Stimulated activated CD4-positive, alpha-beta T cell treated with anti-CD3 and anti-CD28 coated beads, Interleukin-1b, Interleukin-23, amount 100 ng/mL, for 1 hour (primary cell): ENCODE measurements around the gene PPP1R16B.
A peak's percentile ranks its signal among the peaks of the same experiment; 100 is the strongest.
"Not testable (repeated sequence)": the region's sequence is repeated elsewhere in the genome, so short reads cannot be mapped to it uniquely, and the experiment has no call there.

Experiments
- DNase-seq, 2 donors: peaks; one replicate each; pipeline ENCODE4 v3.0.0-alpha.2; 2020; ENCODE audit warnings: low read depth in 2 of 2

Gene PPP1R16B

DNA sequence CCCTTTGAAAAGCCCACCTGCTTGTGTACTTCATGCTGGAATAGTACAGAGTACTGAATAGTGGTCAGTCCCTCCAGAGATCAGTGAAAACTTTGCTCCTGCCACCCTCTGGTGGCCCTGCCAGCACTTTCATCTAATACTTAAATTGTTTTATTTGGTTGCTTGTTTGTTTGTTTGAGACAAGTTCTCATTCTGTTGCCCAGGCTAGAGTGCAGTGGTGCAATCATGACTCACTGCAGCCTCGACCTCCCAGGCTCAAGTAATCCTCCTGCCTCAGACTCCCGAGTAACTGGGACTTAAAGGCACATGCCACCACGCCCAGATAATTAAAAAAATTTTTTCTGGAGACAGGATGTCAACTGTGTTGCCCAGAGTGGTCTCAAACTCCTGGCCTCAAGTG, 129.8 kb downstream of the PPP1R16B start:
- DNase-seq, result no peak

DNA sequence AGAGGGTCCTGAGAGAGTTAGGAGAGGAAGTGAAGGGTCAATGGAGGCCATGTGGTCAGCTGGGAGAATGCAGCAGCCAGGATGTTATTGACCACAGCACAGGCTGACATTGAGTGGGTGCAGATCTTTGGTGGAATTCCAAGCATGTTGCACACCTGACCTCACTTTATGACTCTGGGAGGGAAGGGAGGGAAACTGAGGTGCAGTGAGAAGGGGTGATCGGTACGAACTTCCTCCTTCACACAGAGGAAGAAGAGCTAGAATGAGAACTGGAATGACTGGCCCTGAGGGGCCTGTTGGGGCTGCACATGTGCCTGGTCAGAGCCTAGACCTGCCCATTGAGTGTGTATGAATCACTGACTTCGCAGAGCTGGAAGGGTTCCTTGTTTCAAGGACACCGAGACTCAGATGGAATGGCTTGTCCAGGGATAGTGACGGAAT, 130.5 kb downstream of the PPP1R16B start:
- DNase-seq, result no peak

DNA sequence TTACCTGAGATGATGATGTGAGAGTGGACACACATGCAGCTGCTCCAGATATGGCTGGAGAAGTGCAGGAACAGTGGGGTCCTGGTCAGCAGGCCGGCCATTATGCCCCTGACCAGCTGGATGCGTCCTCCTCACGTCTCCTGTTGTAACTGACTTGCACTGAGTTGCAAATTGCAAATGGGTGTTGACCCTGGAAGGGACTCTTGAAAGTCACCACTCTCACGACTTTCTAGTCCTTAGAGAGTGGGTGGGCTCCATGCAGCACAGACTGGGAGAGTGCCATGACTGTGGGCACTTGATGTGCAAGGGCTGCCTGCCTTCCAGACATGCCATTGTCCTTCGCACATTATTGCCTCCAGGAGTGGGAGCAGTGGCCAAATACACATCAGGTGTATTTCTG, 131.5 kb downstream of the PPP1R16B start:
- no peak for DNase-seq

DNA sequence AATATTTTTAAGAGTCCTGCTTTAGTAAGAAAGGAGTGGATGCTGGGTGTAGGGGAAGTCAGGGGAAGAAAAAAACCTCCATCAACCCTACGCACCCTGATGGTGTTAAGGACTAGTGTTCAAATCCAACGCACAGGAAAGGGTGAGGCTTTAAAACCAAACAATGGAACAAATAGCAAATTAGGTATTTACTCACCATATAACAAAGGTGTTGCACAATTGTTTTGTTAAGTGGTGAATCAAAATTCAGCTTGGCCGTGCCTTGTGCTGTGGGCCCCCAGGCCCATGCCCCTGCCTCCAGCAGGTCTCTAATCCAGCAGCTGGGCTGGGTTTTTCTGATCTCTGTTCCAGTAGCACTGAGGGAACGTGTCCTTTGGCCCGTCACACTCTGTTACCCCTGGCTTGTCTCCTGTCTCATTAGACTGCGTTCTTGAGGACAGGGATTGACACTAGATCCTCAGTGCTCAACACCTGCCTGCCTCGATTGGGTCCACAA, 132.5 kb downstream of the PPP1R16B start:
- no peak for DNase-seq

DNA sequence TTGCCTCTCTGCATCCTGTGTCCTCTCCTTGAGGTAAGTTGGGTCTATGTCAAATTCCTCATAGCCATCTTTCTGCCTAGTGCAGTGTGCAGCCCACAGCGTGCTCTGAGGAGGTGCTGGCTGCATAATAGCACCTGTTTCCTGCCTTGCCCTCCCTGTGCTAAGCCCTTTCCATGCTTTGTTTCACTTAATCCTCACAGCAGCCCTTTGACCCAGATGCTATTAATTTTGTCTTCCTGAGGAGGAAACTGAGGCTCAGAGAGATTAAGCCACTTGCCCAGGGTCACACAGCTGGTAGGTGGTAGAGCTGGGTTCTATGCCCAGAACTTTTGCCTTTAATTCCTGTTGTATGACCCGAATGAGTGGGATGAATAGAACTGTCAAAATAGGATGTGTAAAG, 134.2 kb downstream of the PPP1R16B start:
- no peak for DNase-seq

DNA sequence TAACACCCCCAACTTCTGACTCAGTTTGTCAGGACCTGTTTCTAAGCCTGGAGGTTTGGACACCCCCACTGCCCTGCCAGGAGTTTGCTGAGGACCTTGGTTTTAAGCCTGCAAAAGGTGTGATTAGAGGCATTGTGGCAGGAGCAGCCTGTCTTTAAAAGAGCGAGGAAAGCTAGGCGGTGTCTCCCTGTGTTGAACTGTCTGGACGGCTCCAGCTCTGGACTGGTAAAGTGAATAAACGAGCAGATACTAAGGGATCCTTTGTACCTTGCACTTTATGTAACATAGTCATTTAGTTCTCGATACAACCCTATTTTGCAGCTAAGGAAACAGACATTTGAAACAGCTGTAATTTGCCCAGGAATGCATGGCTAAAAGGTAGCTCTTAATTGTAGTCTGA, 135.1 kb downstream of the PPP1R16B start:
- DNase-seq, result no peak

DNA sequence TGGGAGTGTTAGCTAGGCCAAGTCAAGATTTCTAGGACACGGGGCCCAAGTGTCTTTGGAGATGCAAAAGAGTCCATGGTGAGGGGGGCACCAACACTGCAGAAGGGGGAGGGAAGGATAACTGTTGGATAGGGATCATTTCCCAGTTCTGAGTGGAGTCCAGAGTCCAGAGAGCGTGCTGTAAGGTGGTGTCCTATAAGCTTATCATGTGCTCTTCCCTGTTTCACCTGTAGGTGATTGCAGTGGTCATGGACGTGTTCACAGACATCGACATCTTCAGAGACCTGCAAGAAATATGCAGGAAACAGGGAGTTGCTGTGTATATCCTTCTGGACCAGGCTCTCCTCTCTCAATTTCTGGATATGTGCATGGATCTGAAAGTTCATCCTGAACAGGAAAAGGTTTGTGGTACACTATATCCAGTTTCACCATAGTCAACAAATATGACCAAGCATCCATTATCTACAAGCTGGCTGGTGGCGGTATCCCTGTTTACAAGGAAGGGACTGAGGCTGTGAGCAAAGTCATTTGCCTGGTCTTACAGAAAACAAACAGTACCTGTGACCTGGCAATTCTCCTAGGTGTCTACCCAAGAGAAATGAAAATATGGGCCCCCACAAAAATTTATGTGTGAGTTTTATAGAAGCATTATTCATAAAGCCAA, 136.4 kb downstream of the PPP1R16B start:
- DNase-seq, result no peak

DNA sequence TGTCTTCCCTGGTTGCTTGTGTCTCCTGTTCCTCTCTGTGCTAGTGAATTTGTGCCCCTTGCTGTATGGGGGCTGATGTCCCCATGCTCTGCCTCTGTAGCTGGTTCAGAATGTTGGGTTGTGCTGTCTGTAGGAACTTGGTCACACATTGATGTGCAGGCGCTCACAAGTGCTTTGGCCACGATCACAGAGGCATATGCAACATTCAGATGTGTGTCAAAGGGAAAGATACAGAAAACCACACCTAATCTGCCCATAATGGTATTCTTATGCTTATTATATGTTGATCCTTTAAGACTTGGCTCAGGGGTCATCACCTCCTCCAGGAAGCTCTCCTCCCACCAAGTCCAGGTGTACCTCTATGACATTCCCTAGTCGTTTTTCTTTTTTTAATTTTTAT, 139.5 kb downstream of the PPP1R16B start:
- DNase-seq, result no peak

DNA sequence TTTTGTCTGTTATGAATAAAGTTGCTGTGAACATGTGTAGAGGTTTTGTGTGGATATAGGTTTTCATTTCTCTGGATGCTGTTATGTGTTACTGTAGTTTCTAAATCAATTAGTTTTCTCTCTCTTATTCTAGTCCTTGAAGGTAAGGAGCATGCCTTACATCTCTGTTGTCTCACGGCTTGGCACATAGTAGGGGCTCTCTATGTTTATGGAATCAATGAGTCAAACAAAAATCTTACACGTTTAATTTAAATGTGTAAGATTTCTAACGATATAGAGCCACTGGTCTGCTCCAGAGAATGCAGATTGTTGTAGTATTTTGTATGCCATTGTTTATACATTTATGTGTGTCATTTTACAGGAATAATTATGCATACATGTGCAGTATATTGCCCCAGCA, 141.3 kb downstream of the PPP1R16B start:
- DNase-seq, result no peak

DNA sequence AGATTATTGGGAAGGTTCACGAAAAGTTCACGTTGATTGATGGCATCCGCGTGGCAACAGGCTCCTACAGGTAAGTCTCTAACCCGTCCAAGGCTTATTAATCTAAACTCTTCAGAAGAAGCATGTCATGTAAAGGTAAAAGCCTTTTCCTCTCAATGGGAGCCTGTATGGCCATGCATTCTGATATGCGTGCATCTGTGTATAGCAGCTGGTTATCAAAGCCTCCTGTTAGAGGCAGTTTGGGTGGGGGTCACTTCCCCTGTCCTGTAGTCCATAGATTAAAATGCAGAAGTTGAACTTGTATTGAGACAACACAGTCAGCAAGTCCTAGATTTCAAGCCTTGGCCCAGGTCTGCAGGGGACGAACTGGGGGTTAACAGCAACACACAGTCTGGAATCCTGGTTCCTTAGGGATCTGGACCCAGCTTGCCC, 142.4 kb downstream of the PPP1R16B start:
- no peak for DNase-seq

DNA sequence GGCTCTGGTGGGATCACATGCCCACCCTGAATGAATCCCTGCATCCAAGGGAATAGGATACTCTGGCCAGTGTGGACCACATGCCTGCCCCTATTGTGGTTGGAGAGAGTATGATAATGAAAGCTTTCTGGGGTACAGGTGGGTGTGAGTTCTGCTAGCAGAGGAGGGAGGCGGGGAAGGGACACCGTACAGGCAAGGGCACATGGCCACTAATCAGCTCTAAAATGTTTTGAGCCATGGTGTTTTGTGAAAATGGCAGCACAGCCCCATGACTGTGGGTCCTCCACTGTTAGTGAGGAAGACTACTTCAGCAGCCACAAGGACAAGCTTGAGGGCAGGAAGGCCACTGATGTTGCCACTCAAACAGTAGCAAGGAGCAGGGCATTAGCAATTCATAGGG, 144.8 kb downstream of the PPP1R16B start:
- no peak for DNase-seq

DNA sequence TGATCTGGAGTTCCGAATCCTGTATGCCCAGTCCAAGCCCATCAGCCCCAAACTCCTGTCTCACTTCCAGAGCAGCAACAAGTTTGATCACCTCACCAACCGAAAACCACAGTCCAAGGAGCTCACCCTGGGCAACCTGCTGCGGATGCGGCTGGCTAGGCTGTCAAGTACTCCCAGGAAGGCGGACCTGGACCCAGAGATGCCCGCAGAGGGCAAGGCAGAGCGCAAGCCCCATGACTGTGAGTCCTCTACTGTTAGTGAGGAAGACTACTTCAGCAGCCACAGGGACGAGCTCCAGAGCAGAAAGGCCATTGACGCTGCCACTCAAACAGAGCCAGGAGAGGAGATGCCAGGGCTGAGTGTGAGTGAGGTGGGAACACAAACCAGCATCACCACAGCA, 146.1 kb downstream of the PPP1R16B start:
- no peak for DNase-seq

DNA sequence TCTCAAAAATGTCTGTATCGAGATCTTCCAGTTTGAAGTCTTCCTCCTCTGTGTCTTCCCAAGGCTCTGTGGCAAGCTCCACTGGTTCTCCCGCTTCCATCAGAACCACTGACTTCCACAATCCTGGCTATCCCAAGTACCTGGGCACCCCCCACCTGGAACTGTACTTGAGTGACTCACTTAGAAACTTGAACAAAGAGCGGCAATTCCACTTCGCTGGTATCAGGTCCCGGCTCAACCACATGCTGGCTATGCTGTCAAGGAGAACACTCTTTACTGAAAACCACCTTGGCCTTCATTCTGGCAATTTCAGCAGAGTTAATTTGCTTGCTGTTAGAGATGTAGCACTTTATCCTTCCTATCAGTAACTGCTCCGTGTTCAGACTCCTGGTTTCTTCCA, 146.7 kb downstream of the PPP1R16B start:
- no peak for DNase-seq

DNA sequence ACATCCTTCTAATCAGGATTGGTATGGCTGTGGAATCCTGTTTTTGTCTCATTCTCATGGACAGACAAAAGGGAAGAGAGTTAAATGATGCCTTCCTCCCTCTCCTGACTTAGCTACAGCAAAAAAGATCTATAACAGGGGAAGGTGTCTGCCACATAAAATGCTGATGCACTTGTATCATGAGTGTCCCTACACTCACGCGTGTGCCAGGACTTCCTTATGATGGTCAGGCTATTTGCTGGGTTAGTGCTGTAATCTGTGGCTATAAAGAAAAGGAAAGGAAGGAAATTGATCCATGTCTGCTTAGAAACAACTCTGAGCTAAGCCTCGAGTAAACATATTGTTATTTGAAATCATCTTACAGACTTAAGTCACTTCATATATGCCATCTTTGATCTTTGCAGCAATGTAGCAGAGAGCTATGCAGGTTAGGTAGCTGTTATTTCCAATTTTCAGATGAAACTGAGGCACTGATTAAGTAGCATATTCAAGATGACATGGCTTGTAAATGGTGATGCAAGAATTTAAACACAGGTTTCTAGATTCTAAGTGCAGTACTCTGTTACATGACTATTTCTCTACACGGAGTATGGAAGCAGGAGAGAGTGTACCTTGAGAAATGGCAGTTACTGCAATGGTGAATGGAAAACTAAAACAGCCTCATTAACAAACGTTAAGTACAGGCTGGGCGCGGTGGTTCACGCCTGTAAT, 148.3 kb downstream of the PPP1R16B start:
- no peak for DNase-seq

DNA sequence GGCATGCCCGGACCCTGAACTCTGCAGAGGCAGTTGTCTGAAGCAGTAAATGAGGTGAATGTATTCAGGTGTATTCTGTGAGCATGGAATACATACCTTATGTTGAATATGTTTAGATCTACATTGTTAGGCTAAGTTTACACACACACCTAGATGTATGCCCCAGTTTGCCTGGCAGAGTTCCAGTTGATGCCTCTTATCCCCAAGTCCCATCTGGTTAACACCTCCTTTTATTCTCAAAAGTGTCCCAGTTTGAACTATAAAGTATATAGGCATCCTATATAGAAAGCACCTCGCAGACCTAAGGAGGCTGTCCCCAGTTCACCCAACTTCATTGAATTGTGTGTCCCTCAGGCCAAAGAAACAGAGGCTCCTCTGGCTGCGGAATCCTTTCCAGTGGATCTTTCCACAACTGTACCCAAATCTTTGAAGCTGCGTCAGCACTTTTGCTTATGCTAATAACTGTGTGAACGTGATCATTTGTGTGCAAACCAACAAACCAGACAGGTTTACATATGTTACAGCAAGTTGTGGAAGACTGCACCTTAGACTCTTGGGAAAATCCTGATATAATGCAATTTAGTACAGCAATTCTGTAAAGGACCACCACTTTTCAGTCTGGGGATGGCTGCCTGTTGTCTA, 151.9 kb downstream of the PPP1R16B start:
- DNase-seq, result no peak

DNA sequence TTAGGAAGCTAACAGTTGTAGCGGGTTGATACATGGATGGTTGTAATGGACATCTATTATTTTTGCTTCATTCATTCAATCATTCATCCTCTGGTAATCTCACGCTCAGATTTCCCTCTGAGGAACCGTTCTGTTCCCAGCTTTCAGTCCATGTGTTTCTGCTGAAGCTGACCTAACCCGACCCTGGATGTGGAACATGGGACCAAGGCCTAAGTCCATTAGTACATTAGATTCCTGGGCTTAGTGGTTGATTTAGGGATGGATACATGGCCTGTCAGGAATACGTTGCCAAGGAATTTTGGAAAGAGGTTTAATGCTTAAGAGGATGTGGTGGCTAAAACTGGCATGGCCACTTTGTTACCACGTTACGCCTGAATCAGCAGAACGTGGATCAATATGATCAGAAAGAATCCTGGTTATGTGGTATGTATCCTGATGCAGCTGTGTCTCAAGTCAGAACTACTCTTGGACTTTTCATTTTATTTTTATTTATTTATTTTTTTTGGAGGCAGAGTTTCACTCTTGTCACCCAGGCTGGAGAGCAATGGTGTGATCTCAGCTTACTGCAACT, 152.5 kb downstream of the PPP1R16B start:
- no peak for DNase-seq

DNA sequence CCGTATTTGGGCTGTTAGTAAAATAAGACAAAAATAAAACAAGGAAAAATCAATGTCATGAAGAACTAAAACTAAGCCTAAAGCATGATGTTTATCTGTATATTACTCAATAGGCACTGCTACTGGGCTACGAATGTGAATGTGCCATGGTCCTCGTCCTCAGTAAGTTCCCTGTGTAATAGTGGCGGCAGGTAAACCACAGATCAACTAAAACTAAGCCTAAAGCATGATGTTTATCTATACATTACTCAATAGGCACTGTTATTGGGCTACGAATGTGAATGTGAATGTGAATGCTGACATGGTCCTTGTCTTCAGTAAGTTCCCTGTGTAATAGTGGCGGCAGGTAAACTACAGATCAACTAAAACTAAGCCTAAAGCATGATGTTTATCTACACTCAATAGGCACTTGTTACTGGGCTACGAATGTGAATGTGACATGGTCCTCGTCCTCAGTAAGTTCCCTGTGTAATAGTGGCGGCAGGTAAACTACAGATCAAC, 154.7 kb downstream of the PPP1R16B start:
- not testable (repeated sequence) for DNase-seq

DNA sequence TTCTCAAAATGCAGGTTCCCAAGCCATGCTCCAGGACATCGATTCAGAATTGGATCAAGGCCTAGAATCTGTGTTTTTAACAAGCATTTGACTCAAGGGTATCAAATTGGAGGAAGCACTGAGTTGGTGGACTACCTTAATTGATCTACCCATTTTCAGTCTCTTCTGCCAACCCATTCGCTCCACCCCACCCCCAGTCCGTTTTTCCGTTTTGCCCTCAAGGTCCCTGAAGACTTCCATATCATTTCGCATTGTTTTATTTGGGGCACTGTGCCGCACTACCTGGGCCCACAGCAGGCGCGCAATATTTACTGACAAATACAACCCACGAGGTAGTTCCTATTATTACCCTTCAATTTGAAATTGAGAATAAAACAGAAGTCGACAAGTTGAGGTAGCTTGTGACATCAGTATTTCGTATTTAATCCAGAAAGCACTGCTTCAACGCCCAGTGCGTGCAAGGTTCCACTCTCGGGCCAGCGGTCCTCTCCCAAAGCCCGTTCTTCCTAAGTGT, 156.1 kb downstream of the PPP1R16B start:
- DNase-seq, result no peak

DNA sequence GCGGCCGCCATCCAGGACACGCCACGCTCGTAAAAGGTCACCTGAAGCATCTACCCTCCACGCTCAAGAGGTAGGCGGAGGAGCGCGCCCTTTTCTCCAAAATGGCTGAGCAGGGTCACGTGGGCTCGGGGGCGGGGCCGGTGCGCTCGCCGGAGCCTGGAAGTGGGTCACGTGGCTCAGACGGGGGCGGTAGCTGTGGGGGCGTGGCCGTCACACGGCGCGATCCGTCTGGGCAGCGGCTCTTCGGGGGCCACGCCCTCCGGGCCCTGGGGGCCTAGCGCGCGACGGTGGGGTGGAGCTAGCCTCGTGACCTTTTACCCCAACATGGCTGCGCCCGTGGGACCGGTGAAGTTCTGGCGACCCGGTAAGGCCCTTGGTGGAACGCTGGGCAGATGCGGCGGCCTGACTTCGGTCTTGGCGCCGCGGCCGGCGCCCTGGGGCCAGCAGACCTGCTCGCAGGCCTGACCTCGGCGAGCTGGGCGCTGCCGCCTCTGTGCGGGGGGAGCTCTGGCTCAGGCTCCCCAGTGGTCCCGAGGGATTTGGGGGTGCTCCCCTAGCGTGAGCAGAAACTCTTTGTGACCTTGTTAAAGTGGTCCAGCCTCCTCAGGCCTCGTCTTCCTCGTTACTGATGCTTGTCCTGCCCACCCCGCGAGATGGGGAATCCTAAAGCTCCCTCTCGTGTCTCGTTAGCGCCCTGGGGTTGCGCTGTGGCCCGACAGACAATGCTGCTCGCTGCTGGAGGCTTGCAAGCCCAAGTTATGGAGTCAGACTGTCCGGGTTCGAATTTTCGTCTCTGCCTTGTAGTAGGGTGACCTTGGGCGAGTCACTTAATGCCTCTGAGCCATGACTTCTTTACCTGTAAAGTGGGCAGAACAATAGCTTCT, 156.8 kb downstream of the PPP1R16B start, which contains the start of gene DHX35:
Gene DHX35 (plus strand): TSS at position 301 of the 884 bp plus-strand sequence. CDS start 24 bp downstream, at position 325.
- peak; percentile 96 to 98 for DNase-seq

DNA sequence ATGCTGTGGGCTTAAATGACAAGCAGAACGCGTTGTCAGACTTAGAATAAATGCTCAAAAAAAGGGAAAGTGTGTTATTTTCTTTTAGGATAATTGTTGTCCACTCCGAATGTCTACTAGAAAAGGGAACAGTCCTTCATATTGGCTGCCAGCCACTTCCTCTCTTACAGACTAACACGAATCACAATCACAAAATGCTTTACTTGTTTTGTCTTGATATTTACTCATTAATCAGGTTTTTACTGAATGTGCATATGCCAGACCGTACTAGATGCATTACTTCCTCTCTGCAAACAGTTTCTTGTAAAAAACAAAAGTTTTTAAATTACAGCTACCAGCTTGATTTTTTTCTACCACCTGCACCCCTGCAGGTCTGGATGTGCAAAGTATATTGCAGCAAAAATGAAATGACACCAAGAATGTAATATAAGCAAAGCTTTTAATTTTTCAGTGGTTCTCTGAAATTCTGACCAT, 157.5 kb downstream of the PPP1R16B start:
- DNase-seq, result no peak

DNA sequence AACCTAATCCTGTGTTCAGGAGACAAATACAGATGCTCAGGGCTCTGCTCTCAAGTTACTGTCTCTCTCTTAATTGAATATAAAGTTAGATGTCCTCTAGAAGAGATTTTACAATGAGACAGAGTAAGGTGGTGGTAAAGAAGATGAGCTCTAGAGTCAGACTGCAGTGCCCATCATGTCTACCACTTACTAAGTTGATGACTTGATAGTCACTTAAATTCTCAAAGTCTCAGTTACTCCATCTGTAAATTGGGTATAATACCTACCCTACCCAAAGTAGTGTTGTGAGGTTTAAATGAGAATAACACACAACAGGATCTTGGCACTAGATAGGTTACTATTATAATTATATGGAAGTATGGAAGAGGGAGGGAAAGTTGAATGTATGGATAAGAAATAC, 158.2 kb downstream of the PPP1R16B start:
- DNase-seq, result no peak
